Aorta (tissue), 5 donors: Measurements from ENCODE around the gene STARD10. TPM values are rescaled to one million over a fixed set of nuclear protein-coding genes. Genes with fewer than 3 reads are reported as not detected.

ENCODE experiments used
- ATAC-seq: fragments of 200-7000 bp; cut with Tn5 transposase; one replicate; pipeline ENCODE4 v1.9.1; 2022; ENCODE audit warnings: moderate library complexity; ENCODE audit not compliant: low FRiP score
- DNase-seq, 2 donors: peaks; one replicate each; pipeline ENCODE4 v3.0.0-alpha.2; 2020
- H3K27ac ChIP-seq, 2 donors: one replicate each; pipeline ENCODE4 v1.5.1; 2013; ENCODE audit warnings: low read length in 2 of 2, mild to moderate bottlenecking in 2 of 2, moderate library complexity in 2 of 2, control low read depth in 1 of 2, inconsistent platforms in 1 of 2, low read depth in 1 of 2
- H3K27me3 ChIP-seq, 2 donors: one replicate each; pipeline ENCODE4 v1.6.1; 2013; ENCODE audit warnings: control low read depth in 1 of 2, low read length in 1 of 2, mild to moderate bottlenecking in 1 of 2, moderate library complexity in 1 of 2; ENCODE audit not compliant: insufficient read depth in 2 of 2, control insufficient read depth in 1 of 2
- H3K36me3 ChIP-seq, 2 donors: one replicate each; pipeline ENCODE4 v1.6.1; 2013; ENCODE audit warnings: control low read depth in 1 of 2, low read length in 1 of 2, mild to moderate bottlenecking in 1 of 2; ENCODE audit not compliant: insufficient read depth in 2 of 2, control insufficient read depth in 1 of 2
- H3K4me1 ChIP-seq, 2 donors: one replicate each; pipeline ENCODE4 v1.6.1; 2013; ENCODE audit warnings: low read length in 2 of 2, control low read depth in 1 of 2, mild to moderate bottlenecking in 1 of 2, moderate library complexity in 1 of 2; ENCODE audit not compliant: insufficient read depth in 2 of 2, control insufficient read depth in 1 of 2
- H3K4me3 ChIP-seq, 2 donors: one replicate each; pipeline ENCODE4 v1.5.1; 2013; ENCODE audit warnings: low read length in 2 of 2, control low read depth in 1 of 2, mild to moderate bottlenecking in 1 of 2
- H3K9me3 ChIP-seq: one replicate; pipeline ENCODE4 v1.6.1; 2013; ENCODE audit warnings: mild to moderate bottlenecking, low read length; ENCODE audit not compliant: control insufficient read depth
- WGBS, 2 donors: extraction: QIAGEN DNeasy Blood & Tissue Kit; methylation state at CpG; one replicate each; pipeline ENCODE4 v1.1.7; 2013; 5-methylcytosine and 5-hydroxymethylcytosine counted together
- intact Hi-C, 2 donors: fragments of 100-400 bp; cut with DNase I; formaldehyde crosslinking; loops; one replicate each; pipeline versions ENCODE4 v1.14.2 to v1.15.0; 2022
- polyA plus RNA-seq, 2 donors: library from polyadenylated mRNA; stranded (reverse); fragments of 200-250 nt; gene quantifications; one replicate each; pipeline ENCODE4 v1.2.3, GENCODE V29; 2013
- total RNA-seq, 2 donors: library from RNA; stranded (reverse); fragmentation: NEBNext Ultra II Directional; extraction: Animal tissue kit (Norgen Biotek cat#: 25700); gene quantifications; one replicate each; pipeline ENCODE4 v1.2.1, GENCODE V29; 2021
- donor health status: healthy with polysubstance abuse.
- donor health status: Bipolar disorder and iron deficiency.
- donor health status: DM: no; HTN: no; CAD: no.
- donor health status: DM: no; HTN: no; CAD: no.
- donor health status: DM: yes; HTN: yes; CAD: no.

STARD10 gene
- total and polyA plus RNA-seq, 4 donors, result 17.7 to 129 (median 40.1) TPM

GRCh38 chr11:72726266-72727220 lies 67.3 kb downstream of the STARD10 start:
- ATAC-seq, result no peak
- Histone ChIP-seq H3K27me3 (no peaks in the 10 kb centered on the region), H3K9me3 (no peaks in the 10 kb centered on the region), H3K4me3 (no peak overlapping the region), H3K27ac (no peak overlapping the region), H3K4me1 (no peaks in the 10 kb centered on the region), H3K36me3 (no peaks in the 10 kb centered on the region)
- intact Hi-C loops, result loop anchor here (5.0 kb wide), 3 partner anchors 56 to 451 kb away; partner anchors contain the start of gene STARD10 (in 1 of the 2)
- WGBS, 2 donors, result 92% methylated on average over 38 to 40 of the region's 40 CpGs
- DNase-seq, result no peak

GRCh38 chr11:72725724-72726028 lies 68.2 kb downstream of the STARD10 start:
- no peaks in the 10 kb centered on the region for H3K27me3 ChIP-seq
- H3K9me3 ChIP-seq, result no peaks in the 10 kb centered on the region
- DNase-seq (no peak), ATAC-seq (no peak)
- intact Hi-C loops, result loop anchor here (2.0 to 5.0 kb wide), 4 partner anchors 57 to 452 kb away; partner anchors contain the start of gene STARD10 (in 1 of the 2)
- WGBS, 2 donors, result 83 to 86% methylated on average over 4 of the region's 4 CpGs
- no peaks in the 10 kb centered on the region for H3K4me1 ChIP-seq
- no peaks in the 10 kb centered on the region for H3K36me3 ChIP-seq
- H3K27ac ChIP-seq, result no peak overlapping the region
- H3K4me3 ChIP-seq, result no peak overlapping the region

GRCh38 chr11:72724851-72725723 lies 68.8 kb downstream of the STARD10 start:
- Histone ChIP-seq H3K4me3 (no peak overlapping the region), H3K36me3 (no peaks in the 10 kb centered on the region), H3K4me1 (no peaks in the 10 kb centered on the region), H3K9me3 (no peaks in the 10 kb centered on the region), H3K27me3 (no peaks in the 10 kb centered on the region), H3K27ac (no peak overlapping the region)
- ATAC-seq, result no peak
- peak; percentile 70 to 86 for DNase-seq
- 41 to 49% methylated on average over 9 of the region's 9 CpGs for WGBS, 2 donors
- intact Hi-C loops, result loop anchor here (2.0 to 5.0 kb wide), 5 partner anchors 57 to 452 kb away; partner anchors contain the start of genes STARD10 (in 2 of the 2) and ATG16L2 (in 1 of the 2)

- intact Hi-C loops, result loop anchor here (2.0 to 5.0 kb wide), 4 partner anchors 68 to 453 kb away; partner anchors contain the start of genes ATG16L2 (in 1 of the 2) and STARD10 (in 1 of the 2)
- WGBS, 2 donors, result 86% methylated on average over 5 of the region's 5 CpGs
- no peak overlapping the region for H3K27ac ChIP-seq
- no peak for DNase-seq
- H3K36me3 ChIP-seq, result no peaks in the 10 kb centered on the region
- H3K4me3 ChIP-seq, result no peak overlapping the region
- H3K4me1 ChIP-seq, result no peaks in the 10 kb centered on the region
- H3K9me3 ChIP-seq, result no peaks in the 10 kb centered on the region
- H3K27me3 ChIP-seq, result no peaks in the 10 kb centered on the region
- no peak for ATAC-seq
Measured at GRCh38 chr11:72724021-72724551, 69.8 kb downstream of the STARD10 start.

- Histone ChIP-seq H3K4me1 (no peaks in the 10 kb centered on the region), H3K27me3 (no peaks in the 10 kb centered on the region), H3K4me3 (no peak overlapping the region), H3K27ac (no peak overlapping the region), H3K36me3 (no peaks in the 10 kb centered on the region), H3K9me3 (no peaks in the 10 kb centered on the region)
- intact Hi-C loops, result loop anchor here (5.0 kb wide), 3 partner anchors 69 to 454 kb away; partner anchors contain the start of genes ATG16L2 (in 1 of the 2) and STARD10 (in 1 of the 2)
- DNase-seq (no peak), ATAC-seq (no peak)
- WGBS, 2 donors, result 75 to 77% methylated on average over 9 of the region's 9 CpGs
Measured at GRCh38 chr11:72723508-72723907, 70.3 kb downstream of the STARD10 start.

GRCh38 chr11:72722050-72722748 lies 71.6 kb downstream of the STARD10 start:
- no peaks in the 10 kb centered on the region for H3K4me1 ChIP-seq

GRCh38 chr11:72721689-72722049 lies 72.2 kb downstream of the STARD10 start:
- DNase-seq, result no peak
- Histone ChIP-seq H3K27me3 (no peaks in the 10 kb centered on the region), H3K27ac (no peak overlapping the region), H3K9me3 (no peaks in the 10 kb centered on the region), H3K4me1 (no peaks in the 10 kb centered on the region), H3K4me3 (peak overlapping the region; percentile 48 to 55), H3K36me3 (no peaks in the 10 kb centered on the region)
- 1% methylated on average over 13 of the region's 13 CpGs for WGBS, 2 donors
- intact Hi-C loops, result loop anchor here (5.0 kb wide), 3 partner anchors 71 to 456 kb away; partner anchors contain the start of genes ATG16L2 (in 1 of the 2) and STARD10 (in 1 of the 2)
- ATAC-seq, result peak; percentile 16

More at GRCh38 chr11:72722050-72722748, 71.6 kb downstream of the STARD10 start:
- peak overlapping the region in 1 of 2 donors; percentile 28 for H3K27ac ChIP-seq
- intact Hi-C loops, result loop anchor here (5.0 kb wide), 3 partner anchors 70 to 455 kb away; partner anchors contain the start of genes ATG16L2 (in 1 of the 2) and STARD10 (in 1 of the 2)
- H3K9me3 ChIP-seq, result no peaks in the 10 kb centered on the region
- 0 to 1% methylated on average over 10 of the region's 10 CpGs for WGBS, 2 donors
- H3K4me3 ChIP-seq, result peak overlapping the region; percentile 48 to 55
- peak; percentile 93 to 94 for DNase-seq
- no peaks in the 10 kb centered on the region for H3K27me3 ChIP-seq
- ATAC-seq, result peak; percentile 91
- H3K36me3 ChIP-seq, result no peaks in the 10 kb centered on the region
